Trophoblast cell (in vitro differentiated cells and primary cell): ENCODE results near the gene PIP5K1B.
A peak's percentile ranks its signal among the peaks of the same experiment; 100 is the strongest.

Experiments used
- DNase-seq, 2 donors: peaks; one replicate each; pipeline ENCODE4 v3.0.0-alpha.2; 2016
- H2AFZ ChIP-seq: 2 replicates; pipeline ENCODE4 v1.6.1; 2013; ENCODE audit warnings: low read length, moderate library complexity, mild to moderate bottlenecking; ENCODE audit not compliant: insufficient read depth, poor library complexity
- H2AK5ac ChIP-seq: 2 replicates; pipeline ENCODE4 v1.6.1; 2013; ENCODE audit warnings: mild to moderate bottlenecking, low read length
- H2BK120ac ChIP-seq: 2 replicates; pipeline ENCODE4 v1.6.1; 2013; ENCODE audit warnings: low read length, mild to moderate bottlenecking, moderate library complexity; ENCODE audit not compliant: insufficient read depth, poor library complexity
- H2BK12ac ChIP-seq: 2 replicates; pipeline ENCODE4 v1.6.1; 2013; ENCODE audit warnings: mild to moderate bottlenecking, low read length, moderate library complexity
- H2BK5ac ChIP-seq: 2 replicates; pipeline ENCODE4 v1.6.1; 2013; ENCODE audit warnings: low read length, low read depth, moderate library complexity, mild to moderate bottlenecking; ENCODE audit not compliant: poor library complexity
- H3K14ac ChIP-seq: 2 replicates; pipeline ENCODE4 v1.6.1; 2013; ENCODE audit warnings: mild to moderate bottlenecking, low read length
- H3K18ac ChIP-seq: 2 replicates; pipeline ENCODE4 v1.6.1; 2013; ENCODE audit warnings: mild to moderate bottlenecking, low read length
- H3K23ac ChIP-seq: 2 replicates; pipeline ENCODE4 v1.6.1; 2013; ENCODE audit warnings: low read length
- H3K27ac ChIP-seq: 2 replicates; pipeline ENCODE4 v1.5.1; 2013; ENCODE audit warnings: low read depth, mild to moderate bottlenecking, inconsistent platforms, low read length, moderate library complexity
- H3K27me3 ChIP-seq: 2 replicates; pipeline ENCODE4 v1.6.1; 2013; ENCODE audit warnings: inconsistent platforms, mild to moderate bottlenecking, low read length, moderate library complexity; ENCODE audit not compliant: insufficient read depth
- H3K36me3 ChIP-seq, 2 experiments: 1 replicate in 1 of 2; 2 replicates in 1 of 2; pipeline ENCODE4 v1.6.1; 2013; ENCODE audit warnings: low read length in 2 of 2, mild to moderate bottlenecking in 2 of 2, moderate library complexity in 1 of 2; ENCODE audit not compliant: insufficient read depth in 2 of 2, control insufficient read depth in 1 of 2
- H3K4ac ChIP-seq: 2 replicates; pipeline ENCODE4 v1.6.1; 2013; ENCODE audit warnings: low read depth, mild to moderate bottlenecking, low read length, moderate library complexity
- H3K4me1 ChIP-seq, 2 experiments: 1 replicate in 1 of 2; 2 replicates in 1 of 2; pipeline ENCODE4 v1.6.1; 2013; ENCODE audit warnings: low read length in 2 of 2, mild to moderate bottlenecking in 2 of 2, moderate library complexity in 1 of 2; ENCODE audit not compliant: insufficient read depth in 2 of 2, control insufficient read depth in 1 of 2
- H3K4me2 ChIP-seq: 2 replicates; pipeline ENCODE4 v1.6.1; 2013; ENCODE audit warnings: inconsistent platforms, mild to moderate bottlenecking, low read length, moderate library complexity
- H3K4me3 ChIP-seq: 2 replicates; pipeline ENCODE4 v1.5.1; 2013; ENCODE audit warnings: mild to moderate bottlenecking, low read depth, low read length, inconsistent platforms
- H3K79me1 ChIP-seq: one replicate; pipeline ENCODE4 v1.6.1; 2013; ENCODE audit warnings: low read length
- H3K79me2 ChIP-seq: 2 replicates; pipeline ENCODE4 v1.6.1; 2013; ENCODE audit warnings: low read length, mild to moderate bottlenecking; ENCODE audit not compliant: control insufficient read depth, insufficient read depth, poor library complexity
- H3K9ac ChIP-seq: 2 replicates; pipeline ENCODE4 v1.6.1; 2013; ENCODE audit warnings: mild to moderate bottlenecking, low read length
- H3K9me3 ChIP-seq: 2 replicates; pipeline ENCODE4 v1.6.1; 2013; ENCODE audit warnings: low read depth, mild to moderate bottlenecking, control low read depth, inconsistent platforms, low read length; ENCODE audit not compliant: insufficient read depth
- H4K12ac ChIP-seq: 2 replicates; pipeline ENCODE4 v1.6.1; 2013; ENCODE audit warnings: low read depth, mild to moderate bottlenecking, low read length, moderate library complexity
- H4K8ac ChIP-seq: 2 replicates; pipeline ENCODE4 v1.6.1; 2013; ENCODE audit warnings: low read depth, mild to moderate bottlenecking, low read length, moderate library complexity
- H4K91ac ChIP-seq: one replicate; pipeline ENCODE4 v1.6.1; 2013; ENCODE audit warnings: low read depth, mild to moderate bottlenecking, low read length, moderate library complexity
- WGBS: extraction: QIAGEN DNeasy Blood & Tissue Kit; methylation state at CpG from one replicate; pipeline ENCODE4 v1.1.7; 2013; ENCODE audit warnings: missing lambda C conversion rate; ENCODE audit not compliant: insufficient read length, insufficient coverage; ENCODE audit errors: extremely low coverage; 5-methylcytosine and 5-hydroxymethylcytosine counted together

PIP5K1B gene

DNA sequence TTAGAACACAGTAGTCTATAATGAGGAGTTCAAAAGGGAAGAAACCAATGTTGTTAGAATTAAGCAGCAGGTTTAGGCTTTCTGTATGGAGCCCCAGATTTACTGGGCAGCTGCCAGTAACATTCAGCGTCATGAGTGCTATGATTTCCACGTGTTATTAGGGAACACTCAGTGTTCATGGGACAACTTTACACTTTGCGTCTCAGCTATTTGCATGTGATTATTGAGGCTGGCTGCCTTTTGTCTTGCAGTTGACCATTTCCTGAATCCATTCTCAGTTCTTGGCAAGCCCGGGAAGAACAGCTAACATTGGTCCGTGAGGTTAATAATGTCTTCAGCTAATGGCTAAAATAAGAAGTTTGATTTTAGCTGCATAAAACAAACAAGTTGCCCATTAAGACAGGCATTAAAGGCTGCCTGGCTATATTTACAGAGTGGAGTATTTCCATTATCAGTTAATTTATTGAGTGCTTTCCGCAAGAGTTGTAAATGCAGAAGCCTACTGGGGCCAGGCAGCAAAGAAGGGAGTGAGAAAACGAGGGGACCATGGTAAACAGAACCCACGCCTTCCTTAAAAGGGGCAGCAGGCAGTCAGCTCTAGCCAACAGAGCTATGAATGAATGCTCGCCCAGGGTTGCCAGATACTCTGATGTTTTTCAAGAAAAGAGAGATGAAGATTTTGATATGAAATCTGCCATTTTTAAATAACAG lies 120.9 kb downstream of the PIP5K1B start:
- DNase-seq: no peak
- no peaks in the 10 kb centered on the region for H3K79me2 ChIP-seq
- H3K36me3 ChIP-seq: no peaks in the 10 kb centered on the region
- H4K12ac ChIP-seq: no peak overlapping the region
- H3K4me1 ChIP-seq: peaks cover 5% of the 10 kb centered on the region in 2 experiments
- H3K14ac ChIP-seq: no peak overlapping the region
- no peak overlapping the region for H3K23ac ChIP-seq
- no peak overlapping the region for H3K18ac ChIP-seq
- H4K8ac ChIP-seq: no peak overlapping the region
- H2AK5ac ChIP-seq: no peak overlapping the region
- H2BK5ac ChIP-seq: no peak overlapping the region
- H3K4me2 ChIP-seq: no peak overlapping the region
- H2AFZ ChIP-seq: no peak overlapping the region
- no peak overlapping the region for H4K91ac ChIP-seq
- no peaks in the 10 kb centered on the region for H3K27me3 ChIP-seq
- no peaks in the 10 kb centered on the region for H3K9me3 ChIP-seq
- no peak overlapping the region for H2BK12ac ChIP-seq
- H3K4ac ChIP-seq: no peak overlapping the region
- H3K79me1 ChIP-seq: no peaks in the 10 kb centered on the region
- no peak overlapping the region for H2BK120ac ChIP-seq
- no peak overlapping the region for H3K4me3 ChIP-seq
- no CpG with 5 or more reads among the region's 9 CpGs for WGBS
- H3K9ac ChIP-seq: no peak overlapping the region
- no peak overlapping the region for H3K27ac ChIP-seq

DNA sequence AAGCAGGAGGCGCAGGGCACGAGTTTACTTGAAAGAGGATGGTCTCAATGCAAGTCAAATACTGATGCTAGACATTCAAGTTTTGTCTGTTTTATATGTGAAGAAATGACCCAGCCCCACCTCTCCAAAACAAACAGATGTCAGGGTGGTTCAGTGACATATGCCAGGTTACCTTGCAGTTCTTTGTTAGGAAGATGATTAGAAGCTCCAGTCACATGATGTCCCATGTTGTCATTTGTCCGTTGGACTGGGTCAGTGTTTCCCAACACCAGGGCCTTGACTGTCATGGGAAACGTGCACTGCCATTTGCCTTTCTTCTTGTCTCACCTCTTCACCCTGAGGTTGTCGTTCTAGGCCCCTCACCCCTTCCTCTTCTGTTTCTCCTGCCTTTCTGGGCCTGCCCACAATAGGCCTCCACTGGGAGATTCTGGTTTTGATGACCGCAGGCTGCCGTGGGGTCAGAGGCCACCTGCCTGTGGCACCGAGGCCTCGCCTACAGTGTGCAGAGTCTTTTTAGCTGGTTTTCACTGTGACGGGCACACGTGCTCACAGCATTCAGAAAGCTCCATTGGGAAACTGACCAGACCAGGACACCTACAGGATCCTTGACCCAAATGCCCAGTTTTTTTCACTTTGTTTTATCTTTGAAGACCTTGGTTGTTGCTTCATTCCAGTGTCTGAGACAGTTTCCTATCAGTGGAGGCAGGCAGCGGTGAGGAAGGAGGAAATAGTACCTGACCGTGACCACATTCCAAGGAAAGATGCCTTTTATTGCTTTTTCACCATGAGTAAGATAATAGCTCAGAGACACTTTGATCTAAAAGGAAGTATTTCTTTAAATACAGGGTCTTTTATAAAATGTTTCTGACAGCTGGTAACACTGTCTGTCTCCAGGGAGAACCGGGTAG lies 123.1 kb downstream of the PIP5K1B start:
- Histone ChIP-seq H3K9ac (no peak overlapping the region), H4K91ac (no peak overlapping the region), H3K36me3 (no peaks in the 10 kb centered on the region), H2AFZ (no peak overlapping the region), H3K4me3 (no peak overlapping the region), H4K8ac (no peak overlapping the region), H3K9me3 (no peaks in the 10 kb centered on the region), H2AK5ac (no peak overlapping the region), H3K4me2 (no peak overlapping the region), H2BK5ac (no peak overlapping the region), H3K14ac (no peak overlapping the region), H3K18ac (no peak overlapping the region), H3K4me1 (peaks cover 5% of the 10 kb centered on the region in 2 experiments), H3K27ac (no peak overlapping the region), H3K23ac (no peak overlapping the region), H3K27me3 (no peaks in the 10 kb centered on the region), H3K79me1 (no peaks in the 10 kb centered on the region), H4K12ac (no peak overlapping the region), H2BK120ac (no peak overlapping the region), H3K79me2 (no peaks in the 10 kb centered on the region), H3K4ac (no peak overlapping the region), H2BK12ac (no peak overlapping the region)
- no peak for DNase-seq
- 100% methylated on average over 1 of the region's 14 CpGs for WGBS

DNA sequence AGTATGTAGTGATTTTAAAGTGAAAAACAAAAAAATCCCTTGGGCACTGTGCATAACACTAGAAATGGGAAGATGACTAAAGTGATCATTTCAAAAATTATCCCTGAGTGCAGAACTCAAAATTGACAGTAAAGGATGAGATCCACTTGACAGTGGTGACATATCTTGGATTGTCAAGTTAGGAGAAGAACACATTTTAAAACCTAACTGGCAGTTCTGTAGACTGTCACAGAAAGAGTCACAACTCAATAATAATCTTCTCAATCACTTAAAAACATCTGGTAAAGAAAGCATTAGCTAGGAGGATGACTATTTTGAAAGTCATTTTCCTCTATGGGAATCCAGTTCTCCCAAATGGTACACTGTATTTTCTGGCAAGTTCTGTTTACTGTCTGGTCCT lies 127.1 kb downstream of the PIP5K1B start:
- DNase-seq: no peak
- no peak overlapping the region for H3K4me2 ChIP-seq
- no peak overlapping the region for H2BK12ac ChIP-seq
- H2BK120ac ChIP-seq: no peak overlapping the region
- H3K27ac ChIP-seq: no peak overlapping the region
- H2BK5ac ChIP-seq: no peak overlapping the region
- H4K12ac ChIP-seq: no peak overlapping the region
- no peak overlapping the region for H4K91ac ChIP-seq
- H3K36me3 ChIP-seq: no peaks in the 10 kb centered on the region
- no peak overlapping the region for H3K9ac ChIP-seq
- H3K18ac ChIP-seq: no peak overlapping the region
- H3K23ac ChIP-seq: no peak overlapping the region
- H4K8ac ChIP-seq: no peak overlapping the region
- H3K4me3 ChIP-seq: no peak overlapping the region
- no peaks in the 10 kb centered on the region for H3K79me2 ChIP-seq
- H3K14ac ChIP-seq: no peak overlapping the region
- H3K4ac ChIP-seq: no peak overlapping the region
- peaks cover 8 to 10% of the 10 kb centered on the region in 2 experiments for H3K4me1 ChIP-seq
- H3K9me3 ChIP-seq: no peaks in the 10 kb centered on the region
- no peaks in the 10 kb centered on the region for H3K27me3 ChIP-seq
- no peak overlapping the region for H2AK5ac ChIP-seq
- no peaks in the 10 kb centered on the region for H3K79me1 ChIP-seq
- no peak overlapping the region for H2AFZ ChIP-seq

DNA sequence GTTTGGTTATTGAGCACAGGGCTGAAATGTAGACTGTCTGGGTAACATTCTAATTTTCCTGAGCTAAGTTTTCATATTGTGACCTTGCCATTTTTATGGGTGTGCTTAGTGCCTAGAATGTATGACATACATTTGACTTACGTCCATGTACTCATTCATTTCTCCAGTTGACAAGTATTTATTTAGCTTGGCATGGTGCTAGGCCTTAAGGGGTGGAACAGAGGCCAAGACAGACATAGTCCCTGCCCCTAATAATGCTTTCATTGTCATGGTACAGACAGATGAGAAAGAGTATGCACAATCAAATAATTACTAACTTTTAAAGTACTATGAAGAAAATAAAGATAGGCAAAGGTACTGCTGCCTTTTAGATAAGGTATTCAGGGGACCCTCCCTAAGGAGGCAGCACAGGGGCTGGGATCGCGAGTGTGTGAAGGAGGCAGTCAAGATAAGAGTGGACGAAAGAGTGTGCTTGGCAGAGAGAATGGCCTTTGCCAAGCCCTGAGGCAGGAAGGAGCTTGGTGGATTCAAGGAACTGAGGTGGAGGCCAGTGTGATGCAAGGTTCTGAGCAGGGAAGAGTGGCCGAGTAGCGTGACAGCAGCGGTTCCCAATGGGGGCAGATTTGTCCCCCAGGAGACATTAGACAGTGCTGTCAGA lies 128.0 kb downstream of the PIP5K1B start:
- Histone ChIP-seq H2AK5ac (peak overlapping the region; percentile 36), H2BK5ac (no peak overlapping the region), H3K4me2 (no peak overlapping the region), H3K4me1 (peaks cover 7 to 8% of the 10 kb centered on the region in 2 experiments), H2BK12ac (no peak overlapping the region), H3K27me3 (no peaks in the 10 kb centered on the region), H3K9ac (no peak overlapping the region), H4K91ac (no peak overlapping the region), H3K4me3 (no peak overlapping the region), H3K14ac (no peak overlapping the region), H4K8ac (no peak overlapping the region), H3K23ac (no peak overlapping the region), H3K36me3 (no peaks in the 10 kb centered on the region), H3K4ac (no peak overlapping the region), H4K12ac (no peak overlapping the region), H3K79me2 (no peaks in the 10 kb centered on the region), H3K18ac (no peak overlapping the region), H2AFZ (no peak overlapping the region), H3K9me3 (no peaks in the 10 kb centered on the region), H3K27ac (no peak overlapping the region), H2BK120ac (no peak overlapping the region), H3K79me1 (no peaks in the 10 kb centered on the region)
- DNase-seq: no peak
- WGBS: no CpG with 5 or more reads among the region's 7 CpGs
